ENCODE data around the gene CENPP.

DNA sequence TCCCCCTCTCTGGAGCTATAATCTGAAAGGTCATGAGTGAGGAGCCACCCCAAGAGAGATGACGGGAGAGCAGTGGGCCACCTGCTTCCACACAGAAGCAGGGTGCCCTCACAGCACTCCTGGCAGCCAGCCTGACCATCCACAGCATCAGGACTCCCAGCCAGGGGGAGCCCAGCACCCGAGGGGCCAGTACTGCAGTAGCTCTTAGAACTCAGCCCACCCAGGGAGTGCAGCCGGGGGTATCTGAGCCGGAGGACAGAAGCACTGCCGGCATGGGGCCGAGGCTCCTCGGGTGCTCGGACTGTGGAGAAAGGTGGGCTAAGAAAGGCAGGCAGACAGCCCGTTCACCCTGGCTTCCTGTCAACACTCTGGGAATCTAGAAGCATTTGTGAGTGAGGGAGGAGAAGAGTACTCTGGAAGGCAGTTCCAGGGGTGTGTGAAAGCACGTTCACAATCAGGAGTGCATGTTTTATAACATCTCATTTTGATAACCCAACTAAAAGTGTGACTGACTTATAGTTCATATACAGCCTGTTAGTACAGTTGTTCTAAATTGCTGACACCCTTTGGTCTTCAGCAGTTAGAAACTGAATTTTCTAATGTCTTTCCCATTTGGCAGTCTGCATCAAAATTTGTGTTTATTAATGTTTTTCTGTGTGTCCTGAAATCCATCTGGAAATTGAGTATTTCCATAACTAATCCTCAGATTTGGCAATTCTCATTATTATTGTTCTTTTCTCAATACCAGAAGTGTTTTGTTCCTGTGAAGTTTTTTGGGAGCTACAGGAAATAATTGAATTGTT, 182.5 kb downstream of the CENPP start:
- no peak for TF ChIP-seq CTCF (conservative IDR thresholded peaks at IDR 0.05 in 1 of 2, IDR thresholded peaks at IDR 0.05 in 1 of 2; ENCODE audit: extremely low read depth in 1 of 2, insufficient read depth in 1 of 2, low read depth in 1 of 2, low read length in 2 of 2)
- TF ChIP-seq EZH2 (IDR thresholded peaks at IDR 0.05; ENCODE audit: borderline replicate concordance, low read length): no peak
